Upper lobe of left lung (tissue), 4 donors: Measurements from ENCODE around the gene OPCML.

Source experiments
- CTCF ChIP-seq, 6 experiments: fragments of 450-650 bp in 4 of 6; fragments of 200-600 bp in 2 of 6; sonication (generic) in 2 of 6; IDR thresholded peaks; one replicate each; pipeline ENCODE4 v1.5.1; 2016 to 2019; ENCODE audit warnings: antibody characterized with exemption in 6 of 6
- EP300 ChIP-seq, 4 donors: sonication (generic); formaldehyde crosslinking; IDR thresholded peaks; one replicate each; pipeline ENCODE4 v1.5.1; 2017; ENCODE audit warnings: antibody characterized with exemption in 4 of 4, control low read depth in 2 of 4
- POLR2A ChIP-seq, 4 donors: fragments of 450-650 bp; IDR thresholded peaks; one replicate each; pipeline ENCODE4 v1.5.1; 2016 to 2017; ENCODE audit warnings: antibody characterized with exemption in 4 of 4, mild to moderate bottlenecking in 2 of 4

- TF ChIP-seq CTCF (IDR thresholded peaks at IDR 0.05) (no peak), EP300 (IDR thresholded peaks at IDR 0.05) (no peak), POLR2A (IDR thresholded peaks at IDR 0.05) (no peak)
Measured at GRCh38 chr11:133168016-133168415, 364.3 kb downstream of the OPCML start.
